GM12872 (cell line): Measurements from ENCODE around the gene PAGE2B.

Experiments
- CTCF ChIP-seq: IDR thresholded peaks from 3 replicates; pipeline ENCODE4 v1.5.1; 2011; ENCODE audit warnings: low read depth, mild to moderate bottlenecking, low read length, moderate library complexity; ENCODE audit not compliant: insufficient read depth

PAGE2B gene

GRCh38 chrX:55098691-55099090 is 23.9 kb downstream of the PAGE2B start:
- TF ChIP-seq CTCF: no peak

- no peak for TF ChIP-seq CTCF
These were observed 24.3 kb downstream of the PAGE2B start for GRCh38 chrX:55099162-55099561.

GRCh38 chrX:55102754-55103153 is 27.9 kb downstream of the PAGE2B start:
- TF ChIP-seq CTCF: no peak

- no peak for TF ChIP-seq CTCF
These were observed 32.4 kb downstream of the PAGE2B start for GRCh38 chrX:55107262-55107661.

- TF ChIP-seq CTCF: no peak
These were observed 33.1 kb downstream of the PAGE2B start for GRCh38 chrX:55107911-55108310.

GRCh38 chrX:55109306-55109705 is 34.5 kb downstream of the PAGE2B start:
- TF ChIP-seq CTCF: no peak

- TF ChIP-seq CTCF: no peak
These were observed 36.9 kb downstream of the PAGE2B start for GRCh38 chrX:55111578-55112254.
